Measurements from ENCODE around the gene SPG7.

- TF ChIP-seq CTCF (IDR thresholded peaks at IDR 0.05) (peak in 5 of 7 experiments; percentile 13 to 48 (median 29)), POLR2A (IDR thresholded peaks at IDR 0.05) (no peak)
Measured at GRCh38 chr16:89599451-89599858, 91.3 kb downstream of the SPG7 start.
